WTC11 (cell line): ENCODE results near the gene PMIS2. TPM values are rescaled to one million over a fixed set of nuclear protein-coding genes. Genes with fewer than 3 reads are reported as not detected.

Experiments used
- ATAC-seq: fragments of 200-7000 bp; cut with Tn5 transposase; 2 replicates; pipeline ENCODE4 v1.10.0; 2021; ENCODE audit warnings: mild to moderate bottlenecking, moderate library complexity
- CTCF ChIA-PET: fragments of 300-600 bp; sonication (Branson Sonifier 250); formaldehyde crosslinking; loops from one replicate; lab custom pipeline; 2021; ENCODE audit warnings: antibody characterized with exemption; lab: Charles Lee
- POLR2A ChIA-PET: fragments of 350-600 bp; sonication (Branson Sonifier 250); formaldehyde crosslinking; loops from one replicate; lab custom pipeline; 2021; ENCODE audit warnings: antibody characterized with exemption; lab: Charles Lee
- DNase-seq: peaks from one replicate; pipeline ENCODE4 v3.0.0; 2021; ENCODE audit warnings: low spot score
- H3K27ac Mint-ChIP-seq: 2 replicates; pipeline ENCODE4 v1.8.0; 2021; ENCODE audit warnings: mixed read lengths
- H3K27me3 Mint-ChIP-seq: 2 replicates; pipeline ENCODE4 v1.8.0; 2021; ENCODE audit warnings: low read depth, mild to moderate bottlenecking, moderate library complexity, mixed read lengths
- H3K36me3 Mint-ChIP-seq: 2 replicates; pipeline ENCODE4 v1.8.0; 2021; ENCODE audit warnings: mixed read lengths
- H3K4me1 Mint-ChIP-seq: 2 replicates; pipeline ENCODE4 v1.8.0; 2022; ENCODE audit warnings: mixed read lengths
- H3K4me3 Mint-ChIP-seq: 2 replicates; pipeline ENCODE4 v1.8.0; 2021; ENCODE audit warnings: mild to moderate bottlenecking, moderate library complexity, mixed read lengths
- H3K9me3 Mint-ChIP-seq: 2 replicates; pipeline ENCODE4 v1.8.0; 2021; ENCODE audit warnings: mixed read lengths
- ATF1 ChIP-seq: sonication (generic); formaldehyde crosslinking; IDR thresholded peaks from 2 replicates; pipeline ENCODE4 v1.8.1; 2023; ENCODE audit warnings: mild to moderate bottlenecking, moderate library complexity, missing genetic modification reagents
- ATF6 ChIP-seq: sonication (generic); formaldehyde crosslinking; IDR thresholded peaks from 2 replicates; pipeline ENCODE4 v1.8.1; 2023; ENCODE audit warnings: mild to moderate bottlenecking, missing genetic modification reagents
- CBFB ChIP-seq: sonication (generic); formaldehyde crosslinking; IDR thresholded peaks from 2 replicates; pipeline ENCODE4 v1.8.1; 2022; ENCODE audit warnings: mild to moderate bottlenecking, low read depth, missing genetic modification reagents
- E2F4 ChIP-seq: sonication (generic); formaldehyde crosslinking; IDR thresholded peaks from 2 replicates; pipeline ENCODE4 v1.8.1; 2022; ENCODE audit warnings: low read depth, mild to moderate bottlenecking, moderate library complexity, missing genetic modification reagents, borderline replicate concordance
- FOXK1 ChIP-seq: sonication (generic); formaldehyde crosslinking; IDR thresholded peaks from 2 replicates; pipeline ENCODE4 v1.8.0; 2022; ENCODE audit warnings: mild to moderate bottlenecking, moderate library complexity, missing genetic modification reagents
- GRHL2 ChIP-seq: fragments of 250-450 bp; sonication (Bioruptor Pico); IDR thresholded peaks from 2 replicates; pipeline ENCODE4 v1.8.0; 2022; ENCODE audit warnings: mild to moderate bottlenecking, moderate library complexity; ENCODE audit not compliant: insufficient replicate concordance, severe bottlenecking
- HMGA2 ChIP-seq: fragments of 250-450 bp; sonication (Bioruptor Pico); IDR thresholded peaks from 2 replicates; pipeline ENCODE4 v1.4.0; 2021; ENCODE audit warnings: mild to moderate bottlenecking, moderate library complexity
- NFYB ChIP-seq: sonication (generic); formaldehyde crosslinking; conservative IDR thresholded peaks from 2 replicates; pipeline ENCODE4 v1.8.0; 2022; ENCODE audit warnings: low read depth, missing genetic modification reagents
- OVOL2 ChIP-seq: fragments of 250-450 bp; sonication (Bioruptor Pico); IDR thresholded peaks from 2 replicates; pipeline ENCODE4 v1.9.0; 2021; ENCODE audit warnings: mild to moderate bottlenecking, borderline replicate concordance
- STAT6 ChIP-seq: sonication (generic); formaldehyde crosslinking; conservative IDR thresholded peaks from 2 replicates; pipeline ENCODE4 v1.8.1; 2023; ENCODE audit warnings: mild to moderate bottlenecking, low read depth, missing genetic modification reagents, moderate library complexity
- TEAD4 ChIP-seq: sonication (generic); formaldehyde crosslinking; IDR thresholded peaks from 2 replicates; pipeline ENCODE4 v1.8.0; 2022; ENCODE audit warnings: mild to moderate bottlenecking, missing genetic modification reagents
- ZNF396 ChIP-seq: fragments of 250-450 bp; sonication (Bioruptor Pico); IDR thresholded peaks from 2 replicates; pipeline ENCODE4 v1.8.0; 2021; ENCODE audit warnings: mild to moderate bottlenecking, moderate library complexity, borderline replicate concordance
- ZSCAN18 ChIP-seq: fragments of 250-450 bp; sonication (Bioruptor Pico); IDR thresholded peaks from 2 replicates; pipeline ENCODE4 v2.1.2; 2022; ENCODE audit warnings: mild to moderate bottlenecking, moderate library complexity
- total RNA-seq: library from RNA; stranded (reverse); gene quantifications from 3 replicates; pipeline ENCODE4 v1.2.3, GENCODE V29; 2021
- TF ChIP-seq, protein P1 (sequence below): sonication (generic); formaldehyde crosslinking; IDR thresholded peaks from 2 replicates; pipeline ENCODE4 v1.8.1; 2023; ENCODE audit warnings: mild to moderate bottlenecking, missing genetic modification reagents, moderate library complexity
- TF ChIP-seq, protein P2 (sequence below): fragments of 250-450 bp; sonication (Bioruptor Pico); conservative IDR thresholded peaks from 2 replicates; pipeline ENCODE4 v1.9.0; 2021; ENCODE audit warnings: mild to moderate bottlenecking
- TF ChIP-seq, protein P3 (sequence below): sonication (generic); formaldehyde crosslinking; IDR thresholded peaks from 2 replicates; pipeline ENCODE4 v1.8.0; 2022; ENCODE audit warnings: missing genetic modification reagents
- TF ChIP-seq, protein P4 (sequence below): sonication (generic); formaldehyde crosslinking; IDR thresholded peaks from 2 replicates; pipeline ENCODE4 v1.8.0; 2022; ENCODE audit warnings: mild to moderate bottlenecking, missing genetic modification reagents
- TF ChIP-seq, protein P5 (sequence below): fragments of 250-450 bp; sonication (Bioruptor Pico); IDR thresholded peaks from 2 replicates; pipeline ENCODE4 v1.9.0; 2021; ENCODE audit warnings: mild to moderate bottlenecking, borderline replicate concordance

PMIS2 gene
- total RNA-seq, 1 experiment from 2014 or later, result not detected

DNA sequence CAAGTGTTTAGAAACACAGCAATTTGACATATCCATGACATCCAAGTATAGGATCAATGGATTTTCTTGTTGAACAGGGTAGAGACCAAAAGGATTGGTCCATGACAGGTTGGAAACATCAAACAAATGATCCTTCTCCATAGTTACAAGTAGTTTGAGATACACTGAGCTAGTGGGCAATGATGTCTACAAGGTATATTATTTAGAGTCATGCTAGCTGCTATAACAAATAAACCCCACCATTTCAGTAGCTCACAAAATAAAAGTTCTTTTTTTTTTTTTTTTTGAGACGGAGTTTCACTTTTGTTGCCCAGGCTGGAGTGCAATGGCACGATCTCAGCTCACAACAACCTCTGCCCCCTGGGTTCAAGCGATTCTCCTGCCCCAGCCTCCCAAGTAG lies 21.7 kb downstream of the PMIS2 start:
- DNase-seq (no peak), ATAC-seq (no peak)
- POLR2A ChIA-PET, result no interaction called here
- Mint-ChIP-seq H3K4me1 (peaks cover 3% of the 10 kb centered on the region; the same call in 1 of the 2 replicates), H3K36me3 (peaks cover 15% of the 10 kb centered on the region), H3K4me3 (no peak overlapping the region), H3K9me3 (peaks cover 26% of the 10 kb centered on the region), H3K27ac (no peak overlapping the region)
- TF ChIP-seq, protein P1, sequence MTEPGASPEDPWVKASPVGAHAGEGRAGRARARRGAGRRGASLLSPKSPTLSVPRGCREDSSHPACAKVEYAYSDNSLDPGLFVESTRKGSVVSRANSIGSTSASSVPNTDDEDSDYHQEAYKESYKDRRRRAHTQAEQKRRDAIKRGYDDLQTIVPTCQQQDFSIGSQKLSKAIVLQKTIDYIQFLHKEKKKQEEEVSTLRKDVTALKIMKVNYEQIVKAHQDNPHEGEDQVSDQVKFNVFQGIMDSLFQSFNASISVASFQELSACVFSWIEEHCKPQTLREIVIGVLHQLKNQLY (CRISPR knock-in tag), result no peak
- TF ChIP-seq GRHL2 (CRISPR knock-in tag) (no peak), CBFB (no peak), HMGA2 (CRISPR knock-in tag) (no peak), ZSCAN18 (no peak), NFYB (no peak), E2F4 (CRISPR knock-in tag) (no peak), OVOL2 (CRISPR knock-in tag) (no peak), TEAD4 (CRISPR knock-in tag) (no peak), ZNF396 (CRISPR knock-in tag) (no peak), STAT6 (CRISPR knock-in tag) (no peak), ATF1 (CRISPR knock-in tag) (no peak), ATF6 (CRISPR knock-in tag) (no peak), FOXK1 (CRISPR knock-in tag) (no peak)
- TF ChIP-seq, protein P2, sequence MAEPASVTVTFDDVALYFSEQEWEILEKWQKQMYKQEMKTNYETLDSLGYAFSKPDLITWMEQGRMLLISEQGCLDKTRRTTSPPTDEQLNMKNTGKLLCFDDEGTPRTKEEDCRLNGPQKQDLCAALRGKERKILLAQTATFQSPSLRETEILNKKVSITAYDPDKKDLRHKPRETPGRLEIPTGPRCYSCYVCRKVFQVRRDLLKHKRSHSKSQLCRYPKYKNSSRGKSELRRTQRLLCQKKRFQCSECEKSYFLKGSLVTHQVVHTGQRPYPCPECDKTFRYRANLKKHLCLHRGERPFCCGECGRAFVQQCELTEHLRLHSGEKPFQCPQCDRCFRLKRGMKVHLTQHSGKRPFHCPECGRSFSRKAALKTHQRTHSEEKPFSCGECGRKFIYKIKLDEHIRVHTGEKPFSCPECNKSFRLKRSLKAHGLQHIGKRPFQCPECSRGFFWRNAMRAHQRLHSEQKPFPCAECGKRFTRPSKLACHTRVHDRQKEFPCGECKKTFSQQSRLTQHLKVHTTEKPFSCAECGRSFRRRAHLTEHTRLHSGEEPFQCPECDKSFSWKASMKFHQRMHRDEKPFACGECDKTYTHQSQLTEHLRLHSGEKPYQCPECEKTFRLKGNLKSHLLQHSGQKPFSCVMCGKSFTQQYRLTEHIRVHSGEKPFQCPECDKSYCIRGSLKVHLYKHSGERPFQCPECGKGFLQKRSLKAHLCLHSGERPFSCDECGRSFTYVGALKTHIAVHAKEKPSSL (CRISPR knock-in tag), result no peak
- TF ChIP-seq, protein P3, sequence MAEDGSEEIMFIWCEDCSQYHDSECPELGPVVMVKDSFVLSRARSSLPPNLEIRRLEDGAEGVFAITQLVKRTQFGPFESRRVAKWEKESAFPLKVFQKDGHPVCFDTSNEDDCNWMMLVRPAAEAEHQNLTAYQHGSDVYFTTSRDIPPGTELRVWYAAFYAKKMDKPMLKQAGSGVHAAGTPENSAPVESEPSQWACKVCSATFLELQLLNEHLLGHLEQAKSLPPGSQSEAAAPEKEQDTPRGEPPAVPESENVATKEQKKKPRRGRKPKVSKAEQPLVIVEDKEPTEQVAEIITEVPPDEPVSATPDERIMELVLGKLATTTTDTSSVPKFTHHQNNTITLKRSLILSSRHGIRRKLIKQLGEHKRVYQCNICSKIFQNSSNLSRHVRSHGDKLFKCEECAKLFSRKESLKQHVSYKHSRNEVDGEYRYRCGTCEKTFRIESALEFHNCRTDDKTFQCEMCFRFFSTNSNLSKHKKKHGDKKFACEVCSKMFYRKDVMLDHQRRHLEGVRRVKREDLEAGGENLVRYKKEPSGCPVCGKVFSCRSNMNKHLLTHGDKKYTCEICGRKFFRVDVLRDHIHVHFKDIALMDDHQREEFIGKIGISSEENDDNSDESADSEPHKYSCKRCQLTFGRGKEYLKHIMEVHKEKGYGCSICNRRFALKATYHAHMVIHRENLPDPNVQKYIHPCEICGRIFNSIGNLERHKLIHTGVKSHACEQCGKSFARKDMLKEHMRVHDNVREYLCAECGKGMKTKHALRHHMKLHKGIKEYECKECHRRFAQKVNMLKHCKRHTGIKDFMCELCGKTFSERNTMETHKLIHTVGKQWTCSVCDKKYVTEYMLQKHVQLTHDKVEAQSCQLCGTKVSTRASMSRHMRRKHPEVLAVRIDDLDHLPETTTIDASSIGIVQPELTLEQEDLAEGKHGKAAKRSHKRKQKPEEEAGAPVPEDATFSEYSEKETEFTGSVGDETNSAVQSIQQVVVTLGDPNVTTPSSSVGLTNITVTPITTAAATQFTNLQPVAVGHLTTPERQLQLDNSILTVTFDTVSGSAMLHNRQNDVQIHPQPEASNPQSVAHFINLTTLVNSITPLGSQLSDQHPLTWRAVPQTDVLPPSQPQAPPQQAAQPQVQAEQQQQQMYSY (CRISPR knock-in tag), result no peak
- TF ChIP-seq, protein P4, sequence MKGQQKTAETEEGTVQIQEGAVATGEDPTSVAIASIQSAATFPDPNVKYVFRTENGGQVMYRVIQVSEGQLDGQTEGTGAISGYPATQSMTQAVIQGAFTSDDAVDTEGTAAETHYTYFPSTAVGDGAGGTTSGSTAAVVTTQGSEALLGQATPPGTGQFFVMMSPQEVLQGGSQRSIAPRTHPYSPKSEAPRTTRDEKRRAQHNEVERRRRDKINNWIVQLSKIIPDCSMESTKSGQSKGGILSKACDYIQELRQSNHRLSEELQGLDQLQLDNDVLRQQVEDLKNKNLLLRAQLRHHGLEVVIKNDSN (CRISPR knock-in tag), result no peak
- TF ChIP-seq, protein P5, sequence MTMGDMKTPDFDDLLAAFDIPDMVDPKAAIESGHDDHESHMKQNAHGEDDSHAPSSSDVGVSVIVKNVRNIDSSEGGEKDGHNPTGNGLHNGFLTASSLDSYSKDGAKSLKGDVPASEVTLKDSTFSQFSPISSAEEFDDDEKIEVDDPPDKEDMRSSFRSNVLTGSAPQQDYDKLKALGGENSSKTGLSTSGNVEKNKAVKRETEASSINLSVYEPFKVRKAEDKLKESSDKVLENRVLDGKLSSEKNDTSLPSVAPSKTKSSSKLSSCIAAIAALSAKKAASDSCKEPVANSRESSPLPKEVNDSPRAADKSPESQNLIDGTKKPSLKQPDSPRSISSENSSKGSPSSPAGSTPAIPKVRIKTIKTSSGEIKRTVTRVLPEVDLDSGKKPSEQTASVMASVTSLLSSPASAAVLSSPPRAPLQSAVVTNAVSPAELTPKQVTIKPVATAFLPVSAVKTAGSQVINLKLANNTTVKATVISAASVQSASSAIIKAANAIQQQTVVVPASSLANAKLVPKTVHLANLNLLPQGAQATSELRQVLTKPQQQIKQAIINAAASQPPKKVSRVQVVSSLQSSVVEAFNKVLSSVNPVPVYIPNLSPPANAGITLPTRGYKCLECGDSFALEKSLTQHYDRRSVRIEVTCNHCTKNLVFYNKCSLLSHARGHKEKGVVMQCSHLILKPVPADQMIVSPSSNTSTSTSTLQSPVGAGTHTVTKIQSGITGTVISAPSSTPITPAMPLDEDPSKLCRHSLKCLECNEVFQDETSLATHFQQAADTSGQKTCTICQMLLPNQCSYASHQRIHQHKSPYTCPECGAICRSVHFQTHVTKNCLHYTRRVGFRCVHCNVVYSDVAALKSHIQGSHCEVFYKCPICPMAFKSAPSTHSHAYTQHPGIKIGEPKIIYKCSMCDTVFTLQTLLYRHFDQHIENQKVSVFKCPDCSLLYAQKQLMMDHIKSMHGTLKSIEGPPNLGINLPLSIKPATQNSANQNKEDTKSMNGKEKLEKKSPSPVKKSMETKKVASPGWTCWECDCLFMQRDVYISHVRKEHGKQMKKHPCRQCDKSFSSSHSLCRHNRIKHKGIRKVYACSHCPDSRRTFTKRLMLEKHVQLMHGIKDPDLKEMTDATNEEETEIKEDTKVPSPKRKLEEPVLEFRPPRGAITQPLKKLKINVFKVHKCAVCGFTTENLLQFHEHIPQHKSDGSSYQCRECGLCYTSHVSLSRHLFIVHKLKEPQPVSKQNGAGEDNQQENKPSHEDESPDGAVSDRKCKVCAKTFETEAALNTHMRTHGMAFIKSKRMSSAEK (CRISPR knock-in tag), result no peak
- TF ChIP-seq, all 79 proteins: peak for 0
- CTCF ChIA-PET, result no interaction called here
- peaks cover 41% of the 10 kb centered on the region for H3K27me3 Mint-ChIP-seq
